ENCODE measurements around the gene ADCYAP1R1.

DNA sequence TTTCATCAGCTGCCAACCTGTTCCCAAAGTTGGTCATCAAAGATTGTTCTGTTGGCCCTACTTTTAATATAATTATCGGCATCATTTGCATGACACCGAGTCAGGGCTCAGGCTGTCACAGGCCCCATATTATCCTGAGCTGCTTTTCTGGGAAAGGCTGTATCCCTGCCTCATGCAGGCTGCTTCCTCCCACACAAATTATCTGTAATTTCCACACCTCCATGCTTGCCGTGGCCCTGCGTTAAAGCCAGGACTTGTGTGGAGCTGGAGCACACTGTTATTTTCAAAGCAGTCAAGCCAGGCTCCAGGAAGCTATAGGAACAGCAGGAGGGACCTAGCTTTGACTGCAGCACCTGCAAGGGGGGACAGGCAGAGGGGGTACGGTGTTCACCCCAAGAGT, 5.4 kb upstream of the ADCYAP1R1 start:
- no peak for TF ChIP-seq EZH2 (IDR thresholded peaks at IDR 0.05; ENCODE audit: borderline replicate concordance, insufficient read depth, low read depth, low read length, poor library complexity, severe bottlenecking)
- TF ChIP-seq, protein P1, sequence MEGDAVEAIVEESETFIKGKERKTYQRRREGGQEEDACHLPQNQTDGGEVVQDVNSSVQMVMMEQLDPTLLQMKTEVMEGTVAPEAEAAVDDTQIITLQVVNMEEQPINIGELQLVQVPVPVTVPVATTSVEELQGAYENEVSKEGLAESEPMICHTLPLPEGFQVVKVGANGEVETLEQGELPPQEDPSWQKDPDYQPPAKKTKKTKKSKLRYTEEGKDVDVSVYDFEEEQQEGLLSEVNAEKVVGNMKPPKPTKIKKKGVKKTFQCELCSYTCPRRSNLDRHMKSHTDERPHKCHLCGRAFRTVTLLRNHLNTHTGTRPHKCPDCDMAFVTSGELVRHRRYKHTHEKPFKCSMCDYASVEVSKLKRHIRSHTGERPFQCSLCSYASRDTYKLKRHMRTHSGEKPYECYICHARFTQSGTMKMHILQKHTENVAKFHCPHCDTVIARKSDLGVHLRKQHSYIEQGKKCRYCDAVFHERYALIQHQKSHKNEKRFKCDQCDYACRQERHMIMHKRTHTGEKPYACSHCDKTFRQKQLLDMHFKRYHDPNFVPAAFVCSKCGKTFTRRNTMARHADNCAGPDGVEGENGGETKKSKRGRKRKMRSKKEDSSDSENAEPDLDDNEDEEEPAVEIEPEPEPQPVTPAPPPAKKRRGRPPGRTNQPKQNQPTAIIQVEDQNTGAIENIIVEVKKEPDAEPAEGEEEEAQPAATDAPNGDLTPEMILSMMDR (IDR thresholded peaks at IDR 0.05) = no peak
